Measurements from ENCODE around the gene AVEN. TPM values are rescaled to one million over a fixed set of nuclear protein-coding genes. Genes with fewer than 3 reads are reported as not detected.

Gene AVEN
- total RNA-seq, result 14.9 and 17.1 TPM in 2 replicates

- Mint-ChIP-seq H3K9me3 (no peaks in the 10 kb centered on the region), H3K27ac (peak within 1 kb of the TSS; percentile 94), H3K4me1 (peaks cover 26% of the 10 kb centered on the region), H3K27me3 (no peaks in the 10 kb centered on the region), H3K36me3 (ENCODE audit: low read depth) (no peaks in the 10 kb centered on the region), H3K4me3 (peak within 1 kb of the TSS; percentile 88)
- intact Hi-C loops (cut with micrococcal nuclease), result loop anchor here (1.0 to 10.0 kb wide), 6 partner anchors 20 to 1508 kb away; partner anchors contain the start of genes DPH6, EMC7, KATNBL1 and LPCAT4
- DNase-seq, result peak; percentile 90
Observed at GRCh38 chr15:34038871-34039789, at the start of gene AVEN. AVEN (minus strand) TSS chr15:34039204; CDS start chr15:34039046, 158 bp downstream.

GRCh38 chr15:34085746-34086145 lies 46.7 kb upstream of the AVEN start:
- intact Hi-C loops (cut with micrococcal nuclease), result no loop called here
- H3K9me3 Mint-ChIP-seq, result no peaks in the 10 kb centered on the region
- H3K4me3 Mint-ChIP-seq, result no peak overlapping the region
- no peak for DNase-seq
- no peak overlapping the region for H3K27ac Mint-ChIP-seq
- H3K4me1 Mint-ChIP-seq, result peaks cover 2% of the 10 kb centered on the region
- H3K27me3 Mint-ChIP-seq, result no peaks in the 10 kb centered on the region
- peaks cover 43% of the 10 kb centered on the region for H3K36me3 Mint-ChIP-seq (ENCODE audit: low read depth)

- H3K4me1 Mint-ChIP-seq, result no peaks in the 10 kb centered on the region
- peaks cover 33% of the 10 kb centered on the region for H3K36me3 Mint-ChIP-seq (ENCODE audit: low read depth)
- no peaks in the 10 kb centered on the region for H3K27me3 Mint-ChIP-seq
- no peak overlapping the region for H3K4me3 Mint-ChIP-seq
- no peak for DNase-seq
- no peak overlapping the region for H3K27ac Mint-ChIP-seq
- no peaks in the 10 kb centered on the region for H3K9me3 Mint-ChIP-seq
- intact Hi-C loops (cut with micrococcal nuclease), result no loop called here
Observed at GRCh38 chr15:34084086-34084485, 45.1 kb upstream of the AVEN start.

- no peak overlapping the region for H3K4me3 Mint-ChIP-seq
- intact Hi-C loops (cut with micrococcal nuclease), result no loop called here
- no peaks in the 10 kb centered on the region for H3K4me1 Mint-ChIP-seq
- DNase-seq, result no peak
- no peaks in the 10 kb centered on the region for H3K27me3 Mint-ChIP-seq
- H3K9me3 Mint-ChIP-seq, result no peaks in the 10 kb centered on the region
- H3K36me3 Mint-ChIP-seq (ENCODE audit: low read depth), result peaks cover 14% of the 10 kb centered on the region
- no peak overlapping the region for H3K27ac Mint-ChIP-seq
Observed at GRCh38 chr15:34079904-34080303, 40.9 kb upstream of the AVEN start.

- intact Hi-C loops (cut with micrococcal nuclease), result no loop called here
- Mint-ChIP-seq H3K9me3 (peaks cover 4% of the 10 kb centered on the region), H3K36me3 (ENCODE audit: low read depth) (peaks cover 10% of the 10 kb centered on the region), H3K4me1 (no peaks in the 10 kb centered on the region), H3K27ac (no peak overlapping the region), H3K4me3 (no peak overlapping the region), H3K27me3 (no peaks in the 10 kb centered on the region)
- no peak for DNase-seq
Observed at GRCh38 chr15:34078900-34079299, 39.9 kb upstream of the AVEN start.

GRCh38 chr15:34076785-34077184 lies 37.8 kb upstream of the AVEN start:
- peaks cover 1% of the 10 kb centered on the region for H3K36me3 Mint-ChIP-seq (ENCODE audit: low read depth)
- intact Hi-C loops (cut with micrococcal nuclease), result no loop called here
- H3K27ac Mint-ChIP-seq, result no peak overlapping the region
- no peaks in the 10 kb centered on the region for H3K4me1 Mint-ChIP-seq
- DNase-seq, result no peak
- no peaks in the 10 kb centered on the region for H3K27me3 Mint-ChIP-seq
- no peak overlapping the region for H3K4me3 Mint-ChIP-seq
- H3K9me3 Mint-ChIP-seq, result peaks cover 4% of the 10 kb centered on the region

GRCh38 chr15:34070003-34070402 lies 31.0 kb upstream of the AVEN start:
- Mint-ChIP-seq H3K36me3 (ENCODE audit: low read depth) (peaks cover 1% of the 10 kb centered on the region), H3K9me3 (peaks cover 4% of the 10 kb centered on the region), H3K27ac (no peak overlapping the region), H3K4me3 (no peak overlapping the region), H3K4me1 (no peaks in the 10 kb centered on the region), H3K27me3 (peaks cover 1% of the 10 kb centered on the region)
- no peak for DNase-seq
- intact Hi-C loops (cut with micrococcal nuclease), result no loop called here

- Mint-ChIP-seq H3K27ac (no peak overlapping the region), H3K4me1 (peaks cover 5% of the 10 kb centered on the region), H3K36me3 (ENCODE audit: low read depth) (no peaks in the 10 kb centered on the region), H3K27me3 (peaks cover 1% of the 10 kb centered on the region), H3K9me3 (no peaks in the 10 kb centered on the region), H3K4me3 (no peak overlapping the region)
- no peak for DNase-seq
- intact Hi-C loops (cut with micrococcal nuclease), result loop anchor here (10.0 kb wide), 2 partner anchors 299 to 519 kb away; partner anchors contain the start of genes GOLGA8B and LPCAT4
Observed at GRCh38 chr15:34065941-34066340, 26.9 kb upstream of the AVEN start.

- peaks cover 5% of the 10 kb centered on the region for H3K4me1 Mint-ChIP-seq
- H3K36me3 Mint-ChIP-seq (ENCODE audit: low read depth), result no peaks in the 10 kb centered on the region
- H3K27ac Mint-ChIP-seq, result no peak overlapping the region
- peaks cover 1% of the 10 kb centered on the region for H3K27me3 Mint-ChIP-seq
- H3K4me3 Mint-ChIP-seq, result no peak overlapping the region
- intact Hi-C loops (cut with micrococcal nuclease), result loop anchor here (10.0 kb wide), 2 partner anchors 300 to 520 kb away; partner anchors contain the start of genes GOLGA8B and LPCAT4
- DNase-seq, result no peak
- H3K9me3 Mint-ChIP-seq, result no peaks in the 10 kb centered on the region
Observed at GRCh38 chr15:34065261-34065660, 26.3 kb upstream of the AVEN start.

- no peaks in the 10 kb centered on the region for H3K27me3 Mint-ChIP-seq
- no peak overlapping the region for H3K4me3 Mint-ChIP-seq
- intact Hi-C loops (cut with micrococcal nuclease), result loop anchor here (10.0 kb wide), 2 partner anchors 300 to 520 kb away; partner anchors contain the start of genes GOLGA8B and LPCAT4
- H3K4me1 Mint-ChIP-seq, result peaks cover 5% of the 10 kb centered on the region
- no peaks in the 10 kb centered on the region for H3K36me3 Mint-ChIP-seq (ENCODE audit: low read depth)
- no peak overlapping the region for H3K27ac Mint-ChIP-seq
- DNase-seq, result no peak
- no peaks in the 10 kb centered on the region for H3K9me3 Mint-ChIP-seq
Observed at GRCh38 chr15:34064438-34064837, 25.4 kb upstream of the AVEN start.

GRCh38 chr15:34059946-34060345 lies 20.9 kb upstream of the AVEN start:
- no peak overlapping the region for H3K27ac Mint-ChIP-seq
- no peaks in the 10 kb centered on the region for H3K27me3 Mint-ChIP-seq
- no peak overlapping the region for H3K4me3 Mint-ChIP-seq
- DNase-seq, result no peak
- H3K9me3 Mint-ChIP-seq, result no peaks in the 10 kb centered on the region
- intact Hi-C loops (cut with micrococcal nuclease), result loop anchor here (10.0 kb wide), 2 partner anchors 305 to 525 kb away; partner anchors contain the start of genes GOLGA8B and LPCAT4
- H3K4me1 Mint-ChIP-seq, result peaks cover 5% of the 10 kb centered on the region
- H3K36me3 Mint-ChIP-seq (ENCODE audit: low read depth), result no peaks in the 10 kb centered on the region

GRCh38 chr15:34059476-34059875 lies 20.5 kb upstream of the AVEN start:
- Mint-ChIP-seq H3K9me3 (no peaks in the 10 kb centered on the region), H3K4me1 (peaks cover 3% of the 10 kb centered on the region), H3K27ac (no peak overlapping the region), H3K36me3 (ENCODE audit: low read depth) (no peaks in the 10 kb centered on the region), H3K4me3 (no peak overlapping the region), H3K27me3 (no peaks in the 10 kb centered on the region)
- DNase-seq, result no peak
- intact Hi-C loops (cut with micrococcal nuclease), result no loop called here

- intact Hi-C loops (cut with micrococcal nuclease), result no loop called here
- H3K27me3 Mint-ChIP-seq, result peaks cover 7% of the 10 kb centered on the region
- peaks cover 4% of the 10 kb centered on the region for H3K9me3 Mint-ChIP-seq
- no peak overlapping the region for H3K4me3 Mint-ChIP-seq
- no peaks in the 10 kb centered on the region for H3K36me3 Mint-ChIP-seq (ENCODE audit: low read depth)
- peaks cover 2% of the 10 kb centered on the region for H3K4me1 Mint-ChIP-seq
- DNase-seq, result no peak
- H3K27ac Mint-ChIP-seq, result no peak overlapping the region
Observed at GRCh38 chr15:34056911-34057310, 17.9 kb upstream of the AVEN start.

- Mint-ChIP-seq H3K27me3 (peaks cover 11% of the 10 kb centered on the region), H3K4me1 (no peaks in the 10 kb centered on the region), H3K27ac (no peak overlapping the region), H3K36me3 (ENCODE audit: low read depth) (peaks cover 2% of the 10 kb centered on the region), H3K9me3 (peaks cover 12% of the 10 kb centered on the region), H3K4me3 (no peak overlapping the region)
- intact Hi-C loops (cut with micrococcal nuclease), result no loop called here
- no peak for DNase-seq
Observed at GRCh38 chr15:34055868-34056595, 17.0 kb upstream of the AVEN start.
